GM12873 (cell line): ENCODE measurements around the gene SLC39A7.

Source experiments
- TF ChIP-seq, protein P1 (sequence below): IDR thresholded peaks from 2 replicates; pipeline ENCODE4 v1.5.1; 2012; ENCODE audit warnings: low read depth, mild to moderate bottlenecking, moderate library complexity, low read length, control low read depth; ENCODE audit not compliant: insufficient read depth; ENCODE audit errors: missing control alignments

The SLC39A7 gene

DNA sequence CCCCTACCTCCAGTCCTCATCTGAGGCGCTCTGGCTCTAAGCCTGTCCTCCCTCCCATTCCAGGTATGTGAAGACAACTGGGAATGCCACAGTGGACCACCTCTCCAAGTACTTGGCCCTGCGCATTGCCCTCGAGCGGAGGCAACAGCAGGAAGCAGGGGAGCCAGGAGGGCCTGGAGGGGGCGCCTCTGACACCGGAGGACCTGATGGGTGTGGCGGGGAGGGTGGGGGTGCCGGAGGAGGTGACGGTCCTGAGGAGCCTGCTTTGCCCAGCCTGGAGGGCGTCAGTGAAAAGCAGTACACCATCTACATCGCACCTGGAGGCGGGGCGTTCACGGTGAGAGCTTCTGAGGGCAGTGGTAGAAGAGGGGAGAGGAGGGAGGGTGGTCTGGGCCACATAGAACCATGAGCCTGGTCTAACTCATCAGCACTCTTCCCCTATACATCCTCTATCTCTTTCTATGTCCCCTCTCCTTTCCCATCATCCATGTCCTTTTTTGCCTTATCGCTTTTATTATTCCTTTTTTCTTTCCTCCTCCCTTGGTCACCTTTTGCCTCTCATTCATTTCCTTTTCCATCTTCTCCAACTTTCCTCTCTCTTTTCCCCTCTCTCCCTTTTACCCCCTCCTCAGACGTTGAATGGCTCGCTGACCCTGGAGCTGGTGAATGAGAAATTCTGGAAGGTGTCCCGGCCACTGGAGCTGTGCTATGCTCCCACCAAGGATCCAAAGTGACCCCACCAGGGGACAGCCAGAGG, 11.2 kb downstream of the SLC39A7 start:
- TF ChIP-seq, protein P1, sequence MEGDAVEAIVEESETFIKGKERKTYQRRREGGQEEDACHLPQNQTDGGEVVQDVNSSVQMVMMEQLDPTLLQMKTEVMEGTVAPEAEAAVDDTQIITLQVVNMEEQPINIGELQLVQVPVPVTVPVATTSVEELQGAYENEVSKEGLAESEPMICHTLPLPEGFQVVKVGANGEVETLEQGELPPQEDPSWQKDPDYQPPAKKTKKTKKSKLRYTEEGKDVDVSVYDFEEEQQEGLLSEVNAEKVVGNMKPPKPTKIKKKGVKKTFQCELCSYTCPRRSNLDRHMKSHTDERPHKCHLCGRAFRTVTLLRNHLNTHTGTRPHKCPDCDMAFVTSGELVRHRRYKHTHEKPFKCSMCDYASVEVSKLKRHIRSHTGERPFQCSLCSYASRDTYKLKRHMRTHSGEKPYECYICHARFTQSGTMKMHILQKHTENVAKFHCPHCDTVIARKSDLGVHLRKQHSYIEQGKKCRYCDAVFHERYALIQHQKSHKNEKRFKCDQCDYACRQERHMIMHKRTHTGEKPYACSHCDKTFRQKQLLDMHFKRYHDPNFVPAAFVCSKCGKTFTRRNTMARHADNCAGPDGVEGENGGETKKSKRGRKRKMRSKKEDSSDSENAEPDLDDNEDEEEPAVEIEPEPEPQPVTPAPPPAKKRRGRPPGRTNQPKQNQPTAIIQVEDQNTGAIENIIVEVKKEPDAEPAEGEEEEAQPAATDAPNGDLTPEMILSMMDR = no peak

DNA sequence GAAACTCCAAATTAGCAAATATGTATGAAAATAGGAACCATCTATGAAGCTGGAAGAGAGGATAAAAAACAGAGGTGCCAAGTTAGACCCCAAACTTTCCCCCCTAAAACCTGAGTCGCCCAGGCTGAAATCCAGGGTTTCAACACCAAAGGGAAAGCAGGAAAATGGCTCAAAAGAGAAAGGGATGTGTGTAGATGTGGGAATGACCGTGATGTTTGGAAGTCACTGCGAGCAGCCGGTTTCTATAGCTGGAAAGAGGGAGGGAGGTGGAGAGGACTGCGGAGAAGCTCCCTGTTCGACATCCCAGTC, 12.1 kb downstream of the SLC39A7 start:
- TF ChIP-seq, protein P1 = no peak

DNA sequence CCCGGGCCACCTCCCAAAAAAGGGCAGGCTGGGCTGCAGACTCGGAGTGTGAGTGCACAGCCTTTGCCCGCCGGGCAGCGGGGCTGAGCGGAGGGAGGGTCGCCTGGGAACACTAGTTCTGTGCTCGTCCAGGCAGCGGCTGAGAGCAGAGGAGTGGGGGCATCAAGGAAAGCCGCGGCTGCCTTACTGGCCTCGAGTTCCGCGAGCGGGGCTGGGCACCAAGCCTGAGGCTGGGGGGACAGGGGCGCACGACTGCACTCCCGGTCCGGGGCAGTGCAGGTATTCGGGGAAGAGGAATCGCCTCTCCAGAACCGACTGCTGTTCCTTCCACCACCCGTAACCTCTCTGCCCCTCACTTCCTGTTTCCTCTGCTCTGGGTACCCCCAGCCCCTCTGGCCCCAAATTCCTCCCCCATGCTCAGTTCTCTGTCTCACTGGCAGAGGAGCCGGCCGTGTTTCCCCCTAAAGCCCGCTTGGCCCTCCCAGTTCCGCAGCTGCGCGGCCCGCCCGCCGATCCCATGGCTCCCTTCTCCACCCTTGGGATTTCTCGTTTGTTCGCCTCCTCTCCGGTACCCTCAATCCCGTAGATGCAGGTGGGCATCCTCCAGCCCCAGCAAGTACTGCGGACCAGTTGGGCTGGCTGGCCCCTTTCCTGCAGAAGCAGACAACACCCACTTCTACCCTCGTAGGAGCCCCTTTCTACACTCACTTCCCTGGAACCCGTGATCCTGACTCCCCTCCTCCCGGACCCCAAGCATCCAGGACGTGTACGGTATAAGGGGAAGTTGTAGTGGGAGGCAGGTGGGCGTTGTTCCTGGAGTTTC, 12.7 kb downstream of the SLC39A7 start:
- TF ChIP-seq, protein P1 = no peak

DNA sequence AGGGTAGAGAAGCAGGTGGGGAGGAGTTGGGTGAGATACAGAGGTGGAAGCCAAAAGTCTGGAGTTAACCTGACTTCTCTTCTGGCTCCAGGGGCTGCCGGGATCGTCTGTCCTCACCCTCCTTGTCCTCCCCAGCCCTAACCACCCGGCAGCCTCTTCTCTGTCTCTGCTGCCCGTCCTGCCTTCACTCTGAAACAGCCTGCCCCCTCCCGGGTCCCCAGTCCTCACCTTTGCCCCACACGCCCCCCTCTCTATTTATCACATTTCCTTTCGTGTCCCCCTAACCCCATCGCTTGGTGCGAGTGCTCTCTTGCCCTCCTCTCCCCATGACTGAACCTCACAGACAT, 13.3 kb downstream of the SLC39A7 start:
- TF ChIP-seq, protein P1 = no peak

DNA sequence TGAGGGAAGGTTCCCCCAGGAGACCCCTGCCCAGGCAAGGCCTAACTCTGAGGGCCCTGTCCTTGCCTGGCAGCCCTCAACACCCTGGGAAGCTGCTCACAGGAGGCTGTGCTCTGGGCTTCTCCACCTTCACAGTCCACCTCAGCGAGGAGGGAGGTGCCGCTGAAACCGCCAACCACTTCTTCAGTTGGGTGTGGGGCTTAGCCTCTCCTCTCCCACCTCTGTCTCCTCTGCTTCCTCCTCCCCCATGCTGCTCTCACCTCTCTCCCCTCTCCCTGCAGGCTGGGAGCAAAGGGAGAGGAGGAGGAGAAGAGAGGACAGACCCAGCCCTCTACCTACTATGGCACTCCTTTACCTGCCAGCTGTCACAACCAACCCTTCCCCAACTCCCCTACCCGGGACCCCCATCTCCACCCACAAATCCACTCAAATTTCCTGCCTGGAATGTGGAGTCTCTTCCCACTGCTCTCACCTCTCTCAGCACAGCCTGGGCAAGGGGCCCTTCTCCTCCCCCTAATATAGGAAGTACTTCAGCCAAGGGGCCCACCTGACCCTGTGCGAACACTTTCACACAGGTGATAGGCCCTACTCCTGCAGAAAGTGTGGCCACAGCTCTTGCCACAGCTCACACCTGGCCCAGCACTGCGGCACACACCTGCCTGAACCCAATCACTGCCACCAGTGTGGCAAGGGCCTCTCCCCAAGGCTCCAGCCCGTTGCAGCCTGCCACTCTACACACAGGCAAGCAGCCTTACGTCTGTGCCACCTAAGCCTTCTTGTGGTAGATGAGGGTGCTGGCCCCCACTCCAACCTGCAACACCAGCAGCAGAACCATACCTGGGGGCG, 14.8 kb downstream of the SLC39A7 start:
- TF ChIP-seq, protein P1 = no peak

DNA sequence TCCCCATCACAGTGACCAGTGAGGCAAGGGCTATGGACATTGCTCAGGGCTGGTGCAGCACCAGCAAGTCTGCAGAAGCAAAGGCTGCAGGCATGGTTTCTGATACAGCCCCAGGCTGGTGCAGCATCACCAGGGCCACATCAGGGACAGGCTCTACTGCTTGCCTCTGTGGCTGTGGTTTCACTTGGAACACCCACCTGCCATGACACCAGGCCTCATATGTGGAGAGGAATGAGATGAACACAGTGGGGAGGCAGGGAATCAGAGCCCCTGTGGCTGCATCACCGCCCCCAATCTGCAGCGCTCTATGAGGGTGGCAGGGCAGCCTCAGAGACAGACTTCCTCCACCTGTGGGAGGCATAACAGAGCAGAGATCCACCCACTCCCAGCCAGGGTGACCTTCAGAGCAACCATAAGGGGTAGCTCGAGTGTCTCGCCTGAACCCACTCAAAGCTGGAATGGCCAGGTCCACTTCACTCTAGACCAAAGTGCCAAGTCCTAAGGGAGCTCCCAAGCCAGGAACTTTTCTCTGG, 15.5 kb downstream of the SLC39A7 start:
- TF ChIP-seq, protein P1 = no peak
